ENCODE data around the gene MAP2K1. TPM values are rescaled to one million over a fixed set of nuclear protein-coding genes. Genes with fewer than 3 reads are reported as not detected.
A peak's percentile ranks its signal among the peaks of the same experiment; 100 is the strongest.

Gene MAP2K1
- total and polyA plus RNA-seq, 9 of the 15 experiments (the other 6 are each of a cell fraction or from before 2014, with no cell fraction given): 7.5 to 58.3 (median 30.0) TPM

DNA sequence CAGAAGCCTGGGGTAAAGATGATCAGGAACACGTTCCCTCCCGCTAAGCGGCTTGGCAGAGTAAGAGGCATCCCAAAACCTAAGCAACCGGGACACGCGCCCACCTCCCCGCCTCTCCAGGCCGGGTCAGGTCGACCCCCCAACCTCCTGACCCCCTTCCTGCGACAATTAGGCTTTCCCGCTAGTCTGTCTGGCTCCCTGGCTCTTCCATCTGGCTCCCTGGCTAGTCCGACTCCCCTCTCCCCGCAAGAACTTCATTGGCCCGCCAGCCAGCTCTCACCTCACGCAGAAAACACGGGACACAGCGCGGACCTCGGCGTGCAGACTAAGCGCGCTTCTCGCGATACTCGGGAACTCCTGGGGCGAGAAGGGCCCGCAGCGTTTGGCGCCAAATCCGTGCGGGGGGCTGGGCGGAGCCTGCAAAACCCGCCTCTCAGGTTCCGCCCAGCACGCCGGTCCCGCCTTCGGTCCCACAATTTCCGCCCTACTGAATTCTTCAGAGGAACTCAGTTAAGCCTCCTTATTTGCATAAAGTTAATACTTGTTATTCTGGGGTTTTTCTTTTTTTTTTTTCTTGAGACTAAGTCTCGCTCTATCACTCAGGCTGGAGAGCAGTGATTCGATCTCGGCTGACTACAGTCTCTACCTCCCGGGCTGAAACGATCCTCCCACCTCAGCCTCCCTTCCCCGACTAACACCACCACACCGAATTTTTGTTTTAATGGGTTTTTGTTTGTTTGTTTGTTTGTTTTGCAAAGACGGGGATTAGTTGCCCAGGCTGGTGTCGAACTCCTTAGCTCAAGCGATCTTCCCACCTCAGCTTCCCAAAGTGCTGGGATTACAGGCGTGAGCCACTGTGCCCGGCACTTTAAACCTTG is 30.1 kb upstream of the MAP2K1 start, which contains the start of gene TIPIN (continued):
- TF ChIP-seq RHOXF2B (CRISPR knock-in tag; conservative IDR thresholded peaks at IDR 0.05): no peak
- no peak for TF ChIP-seq SRSF7 (optimal IDR thresholded peaks at IDR 0.05; ENCODE audit: low read depth, low read length)
- TF ChIP-seq RAD51 (IDR thresholded peaks at IDR 0.05; ENCODE audit: borderline replicate concordance, low read depth): no peak
- TF ChIP-seq SIN3B (IDR thresholded peaks at IDR 0.05; ENCODE audit: low read depth): no peak
- no peak for TF ChIP-seq ZNF586 (CRISPR knock-in tag; conservative IDR thresholded peaks at IDR 0.05)
- TF ChIP-seq ZNF274 (IDR thresholded peaks at IDR 0.05; ENCODE audit: borderline replicate concordance, low read depth, low read length): no peak
- TF ChIP-seq BRD9 (IDR thresholded peaks at IDR 0.05; ENCODE audit: low read depth, partially characterized antibody): peak; percentile 21
- peak; percentile 71 for TF ChIP-seq ZNF384 (IDR thresholded peaks at IDR 0.05; ENCODE audit: low read depth, low read length)
- TF ChIP-seq L3MBTL2 (IDR thresholded peaks at IDR 0.05): peak; percentile 83
- TF ChIP-seq LEF1 (IDR thresholded peaks at IDR 0.05): no peak
- TF ChIP-seq, protein P1, sequence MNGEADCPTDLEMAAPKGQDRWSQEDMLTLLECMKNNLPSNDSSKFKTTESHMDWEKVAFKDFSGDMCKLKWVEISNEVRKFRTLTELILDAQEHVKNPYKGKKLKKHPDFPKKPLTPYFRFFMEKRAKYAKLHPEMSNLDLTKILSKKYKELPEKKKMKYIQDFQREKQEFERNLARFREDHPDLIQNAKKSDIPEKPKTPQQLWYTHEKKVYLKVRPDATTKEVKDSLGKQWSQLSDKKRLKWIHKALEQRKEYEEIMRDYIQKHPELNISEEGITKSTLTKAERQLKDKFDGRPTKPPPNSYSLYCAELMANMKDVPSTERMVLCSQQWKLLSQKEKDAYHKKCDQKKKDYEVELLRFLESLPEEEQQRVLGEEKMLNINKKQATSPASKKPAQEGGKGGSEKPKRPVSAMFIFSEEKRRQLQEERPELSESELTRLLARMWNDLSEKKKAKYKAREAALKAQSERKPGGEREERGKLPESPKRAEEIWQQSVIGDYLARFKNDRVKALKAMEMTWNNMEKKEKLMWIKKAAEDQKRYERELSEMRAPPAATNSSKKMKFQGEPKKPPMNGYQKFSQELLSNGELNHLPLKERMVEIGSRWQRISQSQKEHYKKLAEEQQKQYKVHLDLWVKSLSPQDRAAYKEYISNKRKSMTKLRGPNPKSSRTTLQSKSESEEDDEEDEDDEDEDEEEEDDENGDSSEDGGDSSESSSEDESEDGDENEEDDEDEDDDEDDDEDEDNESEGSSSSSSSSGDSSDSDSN (IDR thresholded peaks at IDR 0.05; ENCODE audit: borderline replicate concordance in 1 of 2, low read depth in 2 of 2, low read length in 2 of 2): no peak
- peak; percentile 66; the same call in 1 of the 2 replicates for TF ChIP-seq OTX1 (CRISPR knock-in tag; IDR thresholded peaks at IDR 0.05)
- TF ChIP-seq, protein P2, sequence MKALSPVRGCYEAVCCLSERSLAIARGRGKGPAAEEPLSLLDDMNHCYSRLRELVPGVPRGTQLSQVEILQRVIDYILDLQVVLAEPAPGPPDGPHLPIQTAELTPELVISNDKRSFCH (CRISPR knock-in tag; IDR thresholded peaks at IDR 0.05): no peak
- TF ChIP-seq, protein P2 (tag; IDR thresholded peaks at IDR 0.05): no peak; the same call in 1 of the 2 replicates
- TF ChIP-seq, protein P3, sequence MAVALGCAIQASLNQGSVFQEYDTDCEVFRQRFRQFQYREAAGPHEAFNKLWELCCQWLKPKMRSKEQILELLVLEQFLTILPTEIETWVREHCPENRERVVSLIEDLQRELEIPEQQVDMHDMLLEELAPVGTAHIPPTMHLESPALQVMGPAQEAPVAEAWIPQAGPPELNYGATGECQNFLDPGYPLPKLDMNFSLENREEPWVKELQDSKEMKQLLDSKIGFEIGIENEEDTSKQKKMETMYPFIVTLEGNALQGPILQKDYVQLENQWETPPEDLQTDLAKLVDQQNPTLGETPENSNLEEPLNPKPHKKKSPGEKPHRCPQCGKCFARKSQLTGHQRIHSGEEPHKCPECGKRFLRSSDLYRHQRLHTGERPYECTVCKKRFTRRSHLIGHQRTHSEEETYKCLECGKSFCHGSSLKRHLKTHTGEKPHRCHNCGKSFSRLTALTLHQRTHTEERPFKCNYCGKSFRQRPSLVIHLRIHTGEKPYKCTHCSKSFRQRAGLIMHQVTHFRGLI (CRISPR knock-in tag; IDR thresholded peaks at IDR 0.05): no peak
- no peak for TF ChIP-seq ZNF561 (CRISPR knock-in tag; conservative IDR thresholded peaks at IDR 0.05)
- peak; percentile 88; the same call in 1 of the 2 replicates for TF ChIP-seq KAT7 (CRISPR knock-in tag; IDR thresholded peaks at IDR 0.05; ENCODE audit: borderline replicate concordance)
- no peak for TF ChIP-seq CBFB (CRISPR knock-in tag; IDR thresholded peaks at IDR 0.05)
- TF ChIP-seq BRF1 (IDR thresholded peaks at IDR 0.05; ENCODE audit: borderline replicate concordance, extremely low read depth, insufficient read length): no peak
- no peak for TF ChIP-seq YBX1 (IDR thresholded peaks at IDR 0.05)
- TF ChIP-seq MCM3 (IDR thresholded peaks at IDR 0.05): no peak
- TF ChIP-seq MBD2 (IDR thresholded peaks at IDR 0.05; ENCODE audit: borderline replicate concordance, low read depth): peak; percentile 54; the same call in 1 of the 2 replicates
- TF ChIP-seq, protein P4, sequence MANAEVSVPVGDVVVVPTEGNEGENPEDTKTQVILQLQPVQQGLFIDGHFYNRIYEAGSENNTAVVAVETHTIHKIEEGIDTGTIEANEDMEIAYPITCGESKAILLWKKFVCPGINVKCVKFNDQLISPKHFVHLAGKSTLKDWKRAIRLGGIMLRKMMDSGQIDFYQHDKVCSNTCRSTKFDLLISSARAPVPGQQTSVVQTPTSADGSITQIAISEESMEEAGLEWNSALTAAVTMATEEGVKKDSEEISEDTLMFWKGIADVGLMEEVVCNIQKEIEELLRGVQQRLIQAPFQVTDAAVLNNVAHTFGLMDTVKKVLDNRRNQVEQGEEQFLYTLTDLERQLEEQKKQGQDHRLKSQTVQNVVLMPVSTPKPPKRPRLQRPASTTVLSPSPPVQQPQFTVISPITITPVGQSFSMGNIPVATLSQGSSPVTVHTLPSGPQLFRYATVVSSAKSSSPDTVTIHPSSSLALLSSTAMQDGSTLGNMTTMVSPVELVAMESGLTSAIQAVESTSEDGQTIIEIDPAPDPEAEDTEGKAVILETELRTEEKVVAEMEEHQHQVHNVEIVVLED (CRISPR knock-in tag; IDR thresholded peaks at IDR 0.05): peak; percentile 60
- no peak for TF ChIP-seq ZNF436 (CRISPR knock-in tag; IDR thresholded peaks at IDR 0.05)
- TF ChIP-seq TRIM28 (IDR thresholded peaks at IDR 0.05): no peak
